GM23338 (cell line): ENCODE results near the gene MVB12B. TPM values are rescaled to one million over a fixed set of nuclear protein-coding genes. Genes with fewer than 3 reads are reported as not detected.

Experiments
- ATAC-seq: fragments of 200-7000 bp; cut with Tn5 transposase; 3 replicates; pipeline ENCODE4 v1.9.1; 2020
- DNase-seq: peaks from one replicate; pipeline ENCODE4 v3.0.0-alpha.2; 2015; ENCODE audit warnings: low spot score
- H2AFZ ChIP-seq: fragments of 200-600 bp; sonication (generic); 2 replicates; pipeline ENCODE4 v1.8.0; 2016; ENCODE audit warnings: antibody characterized with exemption, mild to moderate bottlenecking, moderate library complexity
- H3F3A ChIP-seq: fragments of 200-600 bp; sonication (generic); replicated peaks from 2 replicates; pipeline ENCODE4 v1.8.0; 2017; ENCODE audit warnings: antibody characterized with exemption, mixed run types, low read depth
- H3K27ac ChIP-seq: fragments of 200-600 bp; sonication (generic); 2 replicates; pipeline ENCODE4 v1.6.1; 2016; ENCODE audit warnings: low read depth
- H3K27me3 ChIP-seq: fragments of 200-600 bp; sonication (generic); 2 replicates; pipeline ENCODE4 v1.8.0; 2016; ENCODE audit warnings: mild to moderate bottlenecking, mixed run types, moderate library complexity; ENCODE audit not compliant: insufficient read depth
- H3K36me3 ChIP-seq: fragments of 200-600 bp; sonication (generic); 2 replicates; pipeline ENCODE4 v1.8.0; 2016; ENCODE audit warnings: mild to moderate bottlenecking; ENCODE audit not compliant: insufficient read depth
- H3K4me1 ChIP-seq: fragments of 200-600 bp; sonication (generic); 2 replicates; pipeline ENCODE4 v1.8.0; 2016; ENCODE audit warnings: mild to moderate bottlenecking, moderate library complexity; ENCODE audit not compliant: insufficient read depth
- H3K4me2 ChIP-seq: fragments of 200-600 bp; sonication (generic); 2 replicates; pipeline ENCODE4 v1.7.1; 2017; ENCODE audit warnings: mixed run types
- H3K4me3 ChIP-seq: fragments of 200-600 bp; sonication (generic); 2 replicates; pipeline ENCODE4 v1.6.1; 2016; ENCODE audit warnings: mixed run types
- H3K79me2 ChIP-seq: fragments of 200-600 bp; sonication (generic); replicated peaks from 2 replicates; pipeline ENCODE4 v1.8.0; 2017; ENCODE audit warnings: mild to moderate bottlenecking; ENCODE audit not compliant: insufficient read depth
- H3K9me2 ChIP-seq: fragments of 200-600 bp; sonication (generic); 2 replicates; pipeline ENCODE4 v1.8.0; 2017; ENCODE audit not compliant: insufficient read depth
- H4K20me1 ChIP-seq: fragments of 200-600 bp; sonication (generic); replicated peaks from 2 replicates; pipeline ENCODE4 v1.8.0; 2017; ENCODE audit warnings: mild to moderate bottlenecking; ENCODE audit not compliant: insufficient read depth
- H3K27ac Mint-ChIP-seq: 2 replicates; pipeline ENCODE4 v1.8.0; 2020; ENCODE audit warnings: inconsistent platforms, mild to moderate bottlenecking, moderate library complexity, mixed read lengths
- H3K27me3 Mint-ChIP-seq: 3 replicates; pipeline ENCODE4 v1.8.0; 2022; ENCODE audit warnings: low read depth, mild to moderate bottlenecking, moderate library complexity, mixed read lengths, inconsistent platforms; ENCODE audit not compliant: insufficient read depth, poor library complexity
- H3K36me3 Mint-ChIP-seq: 3 replicates; pipeline ENCODE4 v1.8.0; 2021; ENCODE audit warnings: low read depth, mild to moderate bottlenecking, inconsistent platforms, moderate library complexity, mixed read lengths
- H3K4me1 Mint-ChIP-seq: 3 replicates; pipeline ENCODE4 v1.8.0; 2020; ENCODE audit warnings: mild to moderate bottlenecking, inconsistent platforms, mixed read lengths
- H3K4me3 Mint-ChIP-seq: 3 replicates; pipeline ENCODE4 v1.8.0; 2021; ENCODE audit warnings: moderate library complexity, mild to moderate bottlenecking, inconsistent platforms, mixed read lengths
- H3K9me3 Mint-ChIP-seq: 3 replicates; pipeline ENCODE4 v1.8.0; 2020; ENCODE audit warnings: moderate library complexity, mild to moderate bottlenecking, inconsistent platforms, mixed read lengths
- CREB1 ChIP-seq: fragments of 250-450 bp; sonication (Bioruptor Pico); IDR thresholded peaks from 2 replicates; pipeline ENCODE4 v1.5.0; 2020; ENCODE audit warnings: low read depth, mild to moderate bottlenecking, moderate library complexity
- ETS1 ChIP-seq: IDR thresholded peaks from 2 replicates; pipeline ENCODE4 v1.6.1; 2016; ENCODE audit warnings: antibody characterized with exemption
- EZH2 ChIP-seq: fragments of 200-600 bp; sonication (generic); IDR thresholded peaks from one replicate; pipeline ENCODE4 v1.8.0; 2017; ENCODE audit warnings: antibody characterized with exemption, mild to moderate bottlenecking, low read depth; ENCODE audit not compliant: unreplicated experiment
- EZH2phosphoT487 ChIP-seq: fragments of 200-600 bp; sonication (generic); IDR thresholded peaks from one replicate; pipeline ENCODE4 v1.8.1; 2018; ENCODE audit warnings: antibody characterized with exemption; ENCODE audit not compliant: unreplicated experiment
- JUNB ChIP-seq: IDR thresholded peaks from one replicate; pipeline ENCODE4 v1.6.1; 2016; ENCODE audit warnings: antibody characterized with exemption; ENCODE audit not compliant: unreplicated experiment
- NANOG ChIP-seq: IDR thresholded peaks from 2 replicates; pipeline ENCODE4 v1.6.1; 2016; ENCODE audit warnings: antibody characterized with exemption, borderline replicate concordance
- POLR2AphosphoS5 ChIP-seq: IDR thresholded peaks from 2 replicates; pipeline ENCODE4 v1.6.1; 2016; ENCODE audit warnings: antibody characterized with exemption, low read depth
- REST ChIP-seq: IDR thresholded peaks from one replicate; pipeline ENCODE4 v1.6.1; 2018; ENCODE audit warnings: antibody characterized with exemption; ENCODE audit not compliant: unreplicated experiment
- STAT1 ChIP-seq: IDR thresholded peaks from one replicate; pipeline ENCODE4 v1.6.1; 2016; ENCODE audit warnings: antibody characterized with exemption; ENCODE audit not compliant: unreplicated experiment
- ZNF114 ChIP-seq: fragments of 250-450 bp; sonication (Bioruptor Pico); IDR thresholded peaks from 2 replicates; pipeline ENCODE4 v1.5.0; 2020; ENCODE audit warnings: mild to moderate bottlenecking, moderate library complexity
- polyA plus RNA-seq: library from polyadenylated mRNA; unstranded; fragments of >200 nt; fragmentation: Nextera tagmentation; extraction: Ambion mirVana; gene quantifications from 2 replicates; pipeline ENCODE4 v1.2.1, GENCODE V29; 2016
- total RNA-seq: library from RNA; depleted of rRNA; stranded (reverse); fragments of >200 nt; shearing (Covaris generic); gene quantifications from 2 replicates; pipeline ENCODE4 v1.2.3, GENCODE V29; 2014

Gene MVB12B
- total and polyA plus RNA-seq, 2 experiments from 2014 or later: 1.9 to 6.6 TPM

GRCh38 chr9:126321742-126322141, 4.9 kb upstream of the MVB12B start (continued):
- TF ChIP-seq REST (no peak), ZNF114 (CRISPR knock-in tag) (no peak), CREB1 (no peak), ETS1 (no peak), EZH2 (no peak), JUNB (no peak), NANOG (no peak), STAT1 (no peak)

DNA sequence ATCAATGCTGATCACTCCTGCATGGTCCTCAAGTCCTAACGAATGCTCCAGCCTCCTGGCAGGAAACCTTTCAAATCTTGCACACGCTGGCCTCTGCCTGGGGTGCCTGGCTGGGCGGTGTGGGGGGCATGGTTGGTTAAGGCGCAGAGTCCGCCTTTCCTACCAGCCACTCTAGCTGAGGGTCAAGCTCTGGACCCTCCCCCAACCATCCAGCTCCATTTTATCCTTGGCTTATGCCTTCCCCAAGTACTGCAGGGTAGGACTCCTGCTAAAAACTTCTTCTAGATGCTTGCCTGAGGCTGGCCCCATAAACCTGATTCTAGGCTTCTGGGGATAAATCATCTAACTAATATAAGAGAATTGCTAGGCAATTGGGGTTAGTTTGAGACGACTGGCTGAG, 808 bp upstream of the MVB12B start:
- Mint-ChIP-seq H3K27ac (no peak overlapping the region), H3K4me3 (peak overlapping the region; percentile 73), H3K9me3 (peaks cover 18% of the 10 kb centered on the region), H3K4me1 (peaks cover 15% of the 10 kb centered on the region), H3K36me3 (peaks cover 10% of the 10 kb centered on the region; the same call in 2 of the 3 replicates), H3K27me3 (peaks cover 4% of the 10 kb centered on the region)
- Histone ChIP-seq H3K4me2 (peak overlapping the region; percentile 86), H3K36me3 (no peaks in the 10 kb centered on the region), H3F3A (peaks cover 3% of the 10 kb centered on the region; the same call in 1 of the 2 replicates), H4K20me1 (no peaks in the 10 kb centered on the region), H2AFZ (peak overlapping the region; percentile 98), H3K4me1 (peaks cover 7% of the 10 kb centered on the region; the same call in 1 of the 2 replicates), H3K27me3 (peaks cover 15% of the 10 kb centered on the region), H3K4me3 (peak overlapping the region; percentile 76), H3K9me2 (no peaks in the 10 kb centered on the region), H3K79me2 (no peaks in the 10 kb centered on the region; the same call in 1 of the 2 replicates), H3K27ac (no peak overlapping the region)
- peak; percentile 25; the same call in 2 of the 3 replicates for ATAC-seq
- TF ChIP-seq NANOG: no peak
- TF ChIP-seq STAT1: no peak
- TF ChIP-seq POLR2AphosphoS5: no peak
- TF ChIP-seq ZNF114 (CRISPR knock-in tag): no peak
- no peak for TF ChIP-seq EZH2phosphoT487
- no peak for DNase-seq
